GM21390 (cell line): ENCODE data around the gene RPL37A.

Experiments
- ATAC-seq: cut with Tn5 transposase; IDR thresholded peaks from one replicate; pipeline ENCODE4 v1.9.1; 2021; ENCODE audit not compliant: unreplicated experiment

The RPL37A gene

GRCh38 chr2:216546241-216546640 lies 47.6 kb downstream of the RPL37A start:
- no peak for ATAC-seq

- ATAC-seq: no peak
Observed at GRCh38 chr2:216546641-216547403, 48.2 kb downstream of the RPL37A start.

- no peak for ATAC-seq
Observed at GRCh38 chr2:216548901-216549331, 50.3 kb downstream of the RPL37A start.

- ATAC-seq: no peak
Observed at GRCh38 chr2:216549926-216550690, 51.5 kb downstream of the RPL37A start.

- ATAC-seq: no peak
Observed at GRCh38 chr2:216551234-216552068, 52.8 kb downstream of the RPL37A start.

- no peak for ATAC-seq
Observed at GRCh38 chr2:216553093-216553478, 54.4 kb downstream of the RPL37A start.
